CD4-positive, alpha-beta T cell treated with Interleukin-6 at 100 ng/mL for 8 hours (primary cell): ENCODE data around the gene BMAL1.

Experiments used
- DNase-seq: peaks from one replicate; pipeline ENCODE4 v3.0.0-alpha.2; 2020; ENCODE audit warnings: mixed read lengths, low spot score

BMAL1 gene

DNA sequence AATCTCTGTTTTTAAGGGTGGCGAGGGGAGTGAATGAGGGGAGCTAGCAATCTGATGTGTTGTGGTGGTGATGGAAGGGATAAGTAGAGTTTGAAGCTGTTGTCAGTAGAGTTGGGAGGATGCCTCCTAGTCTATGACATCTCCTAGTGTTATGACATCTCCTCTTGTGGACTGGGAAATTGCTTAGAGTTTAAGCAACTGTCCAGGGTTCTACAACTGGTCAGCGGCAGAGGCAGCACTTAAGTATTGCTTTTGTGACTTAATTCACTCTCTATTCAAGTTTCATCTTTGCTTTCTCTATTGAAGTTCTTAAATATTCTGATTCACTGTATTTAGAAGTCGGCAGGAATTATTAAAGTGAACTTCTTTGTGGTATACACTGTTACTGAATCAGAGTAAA, 13.8 kb downstream of the BMAL1 start:
- DNase-seq = no peak

DNA sequence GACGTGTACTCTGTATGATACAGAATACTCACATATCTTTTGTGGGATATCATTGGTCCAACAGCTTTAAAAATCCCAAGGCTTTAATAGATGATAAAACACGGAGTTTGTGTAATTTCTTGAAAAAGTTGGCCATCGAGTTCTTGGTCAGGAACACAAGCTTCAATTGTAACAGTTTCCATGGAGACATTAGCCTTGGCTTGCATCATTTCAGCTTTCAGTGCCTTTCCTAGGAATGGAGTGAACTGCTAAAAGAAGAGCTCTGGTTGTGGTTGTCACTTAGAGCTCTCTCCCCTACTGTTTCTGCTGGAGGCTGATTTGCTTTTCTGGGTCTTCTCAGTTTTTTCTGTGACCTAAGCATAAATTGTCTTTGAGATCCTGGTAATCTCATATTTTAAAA, 14.2 kb downstream of the BMAL1 start:
- no peak for DNase-seq

DNA sequence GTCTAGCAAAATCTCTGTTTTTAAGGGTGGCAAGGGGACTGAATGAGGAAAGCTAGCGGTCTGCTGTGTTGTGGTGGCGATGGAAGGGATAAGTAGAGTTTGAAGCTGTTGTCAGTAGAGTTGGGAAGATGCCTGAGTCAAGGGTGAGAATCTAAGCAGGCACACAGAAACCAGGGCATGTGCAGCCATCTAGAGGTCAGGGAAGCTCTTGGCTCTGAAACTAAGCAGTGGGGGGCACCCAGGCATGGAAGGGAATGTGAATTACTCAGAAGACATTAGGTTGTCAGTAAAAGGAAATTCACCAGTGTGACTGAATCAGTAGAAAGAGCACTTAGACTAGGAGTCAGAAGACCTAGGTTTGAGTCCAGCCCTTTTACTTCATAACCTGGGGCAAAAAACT, 15.4 kb downstream of the BMAL1 start:
- DNase-seq = no peak

- no peak for DNase-seq
Measured at GRCh38 chr11:13294178-13294577, 16.6 kb downstream of the BMAL1 start.

DNA sequence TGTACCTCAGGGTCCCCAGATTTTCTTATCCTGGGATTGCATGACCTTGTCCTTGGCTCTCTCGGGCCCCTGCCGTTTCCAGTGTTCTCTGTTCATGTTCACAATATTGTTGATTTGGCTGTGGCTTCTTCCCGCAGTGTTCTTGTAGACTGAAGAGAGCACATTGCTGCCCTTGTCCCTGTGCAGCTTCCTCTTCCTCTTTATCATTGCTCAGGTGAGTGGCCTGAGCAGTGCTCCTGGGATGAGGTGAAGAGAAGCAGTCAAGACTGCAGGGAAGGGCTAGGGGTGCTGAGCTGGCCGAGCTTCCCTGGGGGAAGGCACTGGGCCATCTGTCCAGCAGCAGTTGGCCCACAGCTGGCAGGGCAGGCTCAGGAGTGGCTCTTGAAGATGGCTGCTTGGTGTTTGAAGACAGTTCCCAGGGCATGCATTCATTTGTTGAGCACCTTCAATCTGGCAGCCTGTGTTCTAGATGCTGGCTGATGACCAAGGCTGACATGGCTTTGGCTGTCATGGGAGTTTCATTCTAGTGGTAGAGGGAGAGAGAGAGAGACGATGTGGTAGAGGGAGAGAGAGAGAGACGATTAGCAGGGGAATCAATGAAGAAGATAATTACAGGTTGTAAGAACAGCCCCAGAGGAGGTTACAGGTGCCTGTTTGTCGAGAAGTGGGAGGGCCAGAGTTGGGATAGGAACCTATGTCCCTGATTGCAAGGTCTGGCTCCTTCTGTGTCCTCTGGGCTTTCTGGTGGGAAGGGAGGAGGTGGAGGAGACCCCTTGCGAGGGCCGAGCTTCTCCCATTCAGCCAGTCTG, 17.4 kb downstream of the BMAL1 start:
- no peak for DNase-seq

- DNase-seq = no peak
Measured at GRCh38 chr11:13297308-13297916, 19.8 kb downstream of the BMAL1 start.

DNA sequence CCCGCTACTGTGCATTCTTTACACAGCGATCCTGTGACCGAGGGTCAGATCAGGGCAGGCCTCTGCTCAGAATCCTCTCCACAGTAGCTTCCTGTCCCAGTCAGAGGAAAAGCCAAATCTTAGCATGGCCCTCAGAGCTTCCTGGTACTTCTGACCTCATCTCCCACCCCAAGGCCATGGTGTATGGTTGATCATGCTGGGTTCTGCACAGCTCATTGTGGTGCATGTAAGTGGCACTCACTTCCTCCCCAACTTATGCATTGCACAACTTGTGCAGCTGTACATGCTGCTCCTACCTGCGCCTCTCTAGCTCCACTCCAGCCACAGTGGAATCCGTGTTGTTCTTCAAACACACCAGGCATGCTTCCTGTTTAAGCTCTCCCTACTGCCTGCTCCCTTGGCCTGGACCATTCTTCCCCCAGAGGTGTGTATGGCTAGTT, 20.3 kb downstream of the BMAL1 start:
- DNase-seq = no peak

DNA sequence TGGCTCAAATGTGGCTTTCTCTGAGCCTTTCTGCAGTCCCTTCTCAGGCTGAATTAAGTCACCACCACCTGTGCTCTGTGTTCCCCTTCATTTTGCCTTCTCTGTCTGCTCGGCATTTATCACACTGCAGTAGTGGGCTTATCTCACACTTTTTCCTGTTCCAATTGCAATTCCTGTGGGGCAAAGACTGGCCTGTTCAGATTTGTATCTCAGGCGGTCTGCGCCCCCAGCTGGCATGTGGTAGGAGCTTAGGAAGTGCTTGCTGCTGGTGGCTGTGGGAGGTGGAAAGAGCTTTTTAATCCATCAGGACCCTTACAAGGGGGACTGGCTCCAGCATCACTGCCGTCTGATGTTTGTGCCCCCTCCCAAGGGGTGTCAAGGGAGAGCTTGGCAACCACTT, 21.2 kb downstream of the BMAL1 start:
- no peak for DNase-seq

GRCh38 chr11:13301522-13301921, 23.9 kb downstream of the BMAL1 start:
- DNase-seq = no peak

DNA sequence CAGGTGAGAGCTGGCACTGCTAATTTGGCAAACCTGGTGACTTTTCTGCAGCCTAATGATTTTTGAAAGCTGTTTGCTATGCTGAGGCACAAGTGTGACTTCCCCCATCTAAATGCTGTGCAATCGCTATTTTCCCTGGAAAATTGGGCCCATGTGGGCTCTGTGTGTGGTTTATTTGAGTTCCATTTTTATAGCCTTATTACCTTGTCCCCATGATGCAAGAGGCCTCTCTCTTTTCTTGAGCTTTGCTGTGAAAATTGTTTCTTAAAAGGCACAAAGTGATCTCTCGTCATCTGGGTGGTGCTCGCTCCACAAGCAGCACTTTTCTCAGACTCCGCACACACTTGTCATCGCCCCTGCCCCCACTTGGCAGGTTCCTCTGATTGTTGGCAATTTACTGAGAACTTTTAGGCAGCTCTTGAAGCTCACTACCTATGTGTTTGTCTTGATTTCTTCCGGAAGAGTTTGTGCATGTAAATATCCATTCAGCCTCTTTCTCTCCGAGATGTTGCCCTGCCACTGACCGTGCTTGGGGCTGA, 24.9 kb downstream of the BMAL1 start:
- no peak for DNase-seq

DNA sequence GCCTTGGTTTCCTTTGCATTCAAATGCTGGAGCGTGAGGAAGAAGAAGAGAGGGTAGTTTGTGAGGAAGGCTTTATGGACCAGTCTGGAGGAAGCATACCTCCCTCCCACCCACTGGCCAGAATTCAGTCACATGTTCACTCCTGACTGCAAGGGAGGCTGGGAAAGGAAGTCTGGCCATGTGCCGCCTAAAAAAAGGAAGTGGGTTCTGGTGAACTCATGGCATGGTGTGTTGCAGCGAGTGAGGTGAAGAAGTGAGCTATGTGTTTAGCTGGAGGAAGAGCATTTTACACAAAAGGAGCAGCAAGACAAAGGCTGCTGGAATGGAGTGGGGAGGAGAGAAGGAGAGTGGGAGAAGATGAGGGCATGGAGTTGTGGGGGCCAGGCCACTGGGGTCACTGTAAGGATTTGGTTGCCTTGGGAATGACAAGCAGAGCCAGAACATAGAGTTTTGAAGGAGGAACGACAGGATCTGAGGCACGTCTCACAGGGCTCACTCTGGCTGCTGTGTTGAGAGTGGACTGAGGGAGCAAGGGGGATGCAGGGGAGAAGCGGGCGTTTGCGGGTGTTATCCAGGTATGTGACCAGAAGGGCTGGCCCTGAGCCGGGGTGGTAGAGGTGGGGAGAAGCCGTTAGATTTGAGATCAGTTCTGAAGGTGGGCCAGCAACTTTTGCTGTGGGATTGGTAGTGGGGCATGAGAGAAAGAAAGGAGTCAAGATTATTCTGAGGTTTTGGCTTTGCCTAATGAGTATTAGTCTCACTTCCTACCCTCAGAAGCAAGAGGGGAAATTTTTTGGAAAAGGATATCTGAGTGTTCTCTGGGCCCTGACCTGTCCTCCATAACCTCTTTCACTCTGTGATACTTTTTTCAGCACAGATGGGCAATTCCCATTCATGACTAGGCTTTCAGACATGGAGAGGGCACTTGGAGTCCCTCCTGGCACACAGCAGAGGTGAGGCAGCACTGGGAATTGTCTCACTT, 26.4 kb downstream of the BMAL1 start:
- no peak for DNase-seq

DNA sequence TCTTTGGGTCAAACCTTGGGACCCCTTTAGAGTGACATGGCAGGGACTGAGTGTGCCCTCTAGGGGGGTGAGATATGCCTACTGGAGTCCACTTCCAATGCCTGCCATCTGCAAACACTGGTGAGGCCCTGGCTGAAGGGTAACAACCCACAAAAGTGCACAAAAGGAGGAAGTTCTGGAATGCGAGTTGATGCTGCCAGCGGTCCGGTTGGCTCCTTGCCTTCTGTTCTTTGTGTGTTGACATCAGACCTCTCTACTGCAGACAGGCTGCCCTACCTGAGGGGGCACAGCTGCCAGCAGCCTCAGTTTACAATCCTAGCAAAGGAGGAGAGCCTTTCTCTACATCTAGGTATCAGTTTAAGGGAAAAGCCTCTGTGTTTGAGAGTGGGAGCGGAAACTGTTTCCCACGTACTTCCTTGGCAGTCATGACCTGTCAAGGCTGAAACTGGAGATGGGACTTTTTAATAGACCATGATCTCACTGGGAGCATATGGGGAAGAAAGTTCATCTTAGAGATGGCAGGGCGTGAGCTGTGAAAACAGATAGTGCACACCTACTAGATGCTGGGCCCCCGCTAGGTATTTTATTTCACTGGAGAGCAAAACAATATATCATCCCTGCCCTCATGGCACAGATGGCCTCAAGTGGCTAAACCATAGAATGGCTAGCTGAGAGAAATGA, 27.2 kb downstream of the BMAL1 start:
- no peak for DNase-seq

DNA sequence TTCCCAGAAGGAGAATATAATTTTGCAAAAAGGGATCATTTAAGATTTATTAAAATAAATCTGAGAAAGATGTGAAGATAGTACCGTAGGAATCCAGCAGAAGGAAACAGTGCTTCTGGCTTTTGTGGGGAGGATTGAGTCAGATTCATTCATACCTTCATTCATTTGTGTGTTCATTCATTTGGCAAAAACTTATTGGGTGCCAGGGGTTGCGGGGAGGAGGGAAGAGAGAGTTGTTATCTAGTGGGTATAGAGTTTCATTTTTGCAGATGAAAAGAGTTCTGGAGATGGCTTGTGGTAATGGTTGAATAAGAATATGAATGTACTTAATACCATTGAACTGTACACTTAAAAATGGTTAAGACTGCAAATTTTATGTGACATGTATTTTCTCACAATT, 31.1 kb downstream of the BMAL1 start:
- DNase-seq = no peak

DNA sequence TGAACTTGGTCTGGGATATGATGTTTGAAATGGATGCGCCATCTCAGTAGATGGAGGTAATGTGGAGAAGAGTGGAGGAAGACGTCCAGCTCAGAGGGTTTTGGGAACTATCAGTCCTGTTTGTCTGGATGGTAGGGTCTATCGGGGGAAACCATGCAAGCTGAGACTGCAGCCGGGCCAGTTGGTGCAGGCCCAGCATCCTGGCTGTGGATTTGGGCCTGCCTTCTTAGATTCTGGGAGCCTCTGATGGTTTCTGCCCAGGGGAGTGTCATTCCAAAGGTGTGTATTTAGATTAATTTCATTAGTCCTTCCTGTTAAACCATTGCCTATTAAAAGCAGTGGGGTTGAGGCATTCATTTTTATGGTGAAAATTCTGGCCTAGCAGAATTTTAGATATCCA, 31.6 kb downstream of the BMAL1 start:
- no peak for DNase-seq

GRCh38 chr11:13310443-13310842, 32.9 kb downstream of the BMAL1 start:
- no peak for DNase-seq

GRCh38 chr11:13311570-13311969, 34.0 kb downstream of the BMAL1 start:
- no peak for DNase-seq

- DNase-seq = no peak
Measured at GRCh38 chr11:13313005-13313819, 35.6 kb downstream of the BMAL1 start.

- no peak for DNase-seq
Measured at GRCh38 chr11:13314676-13315394, 37.2 kb downstream of the BMAL1 start.

GRCh38 chr11:13315517-13316432, 38.2 kb downstream of the BMAL1 start:
- DNase-seq = no peak
